ENCODE data around the gene WDR59. TPM values are rescaled to one million over a fixed set of nuclear protein-coding genes. Genes with fewer than 3 reads are reported as not detected.

The WDR59 gene
- total and polyA plus RNA-seq, 2 experiments from 2014 or later: 38.7 to 54.5 TPM

DNA sequence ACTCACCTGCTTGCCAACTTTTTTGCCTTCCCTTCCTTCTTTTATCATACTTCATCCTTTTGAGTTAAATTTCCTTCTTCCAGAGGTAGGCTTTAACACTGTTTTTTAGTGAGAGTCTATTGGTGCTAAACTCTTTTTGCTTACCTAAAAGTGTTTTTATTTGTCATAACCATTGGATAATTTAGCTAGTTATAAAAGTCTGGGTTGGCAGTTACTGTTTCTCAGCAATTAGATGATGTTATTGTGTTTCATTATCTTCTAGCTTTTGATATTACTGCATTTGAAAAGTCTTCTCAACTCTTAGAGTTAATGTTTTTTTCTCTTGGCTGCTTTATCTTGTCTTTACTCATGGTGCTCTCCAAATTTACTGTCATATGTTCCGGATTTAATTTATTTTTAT, 36.5 kb upstream of the WDR59 start:
- H3K27me3 ChIP-seq (ENCODE audit: insufficient read depth): no peaks in the 10 kb centered on the region
- Mint-ChIP-seq H3K27me3 (ENCODE audit: insufficient read depth, low read depth, poor library complexity) (peaks cover 7% of the 10 kb centered on the region), H3K36me3 (ENCODE audit: low read depth) (peaks cover 36% of the 10 kb centered on the region), H3K27ac (no peak overlapping the region), H3K4me3 (no peak overlapping the region), H3K9me3 (peaks cover 26% of the 10 kb centered on the region), H3K4me1 (peaks cover 18% of the 10 kb centered on the region; the same call in 2 of the 3 replicates)
- DNase-seq (ENCODE audit: low spot score) (no peak), ATAC-seq (no peak)
- H3K4me3 ChIP-seq: no peak overlapping the region
- TF ChIP-seq JUNB (IDR thresholded peaks at IDR 0.05; ENCODE audit: unreplicated experiment) (no peak), EZH2phosphoT487 (IDR thresholded peaks at IDR 0.05; ENCODE audit: unreplicated experiment) (no peak), NANOG (IDR thresholded peaks at IDR 0.05; ENCODE audit: borderline replicate concordance) (no peak), CREB1 (CRISPR knock-in tag; IDR thresholded peaks at IDR 0.05; ENCODE audit: low read depth) (no peak)
- TF ChIP-seq, protein P1, sequence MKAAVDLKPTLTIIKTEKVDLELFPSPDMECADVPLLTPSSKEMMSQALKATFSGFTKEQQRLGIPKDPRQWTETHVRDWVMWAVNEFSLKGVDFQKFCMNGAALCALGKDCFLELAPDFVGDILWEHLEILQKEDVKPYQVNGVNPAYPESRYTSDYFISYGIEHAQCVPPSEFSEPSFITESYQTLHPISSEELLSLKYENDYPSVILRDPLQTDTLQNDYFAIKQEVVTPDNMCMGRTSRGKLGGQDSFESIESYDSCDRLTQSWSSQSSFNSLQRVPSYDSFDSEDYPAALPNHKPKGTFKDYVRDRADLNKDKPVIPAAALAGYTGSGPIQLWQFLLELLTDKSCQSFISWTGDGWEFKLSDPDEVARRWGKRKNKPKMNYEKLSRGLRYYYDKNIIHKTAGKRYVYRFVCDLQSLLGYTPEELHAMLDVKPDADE (IDR thresholded peaks at IDR 0.05): no peak
- TF ChIP-seq, protein P2, sequence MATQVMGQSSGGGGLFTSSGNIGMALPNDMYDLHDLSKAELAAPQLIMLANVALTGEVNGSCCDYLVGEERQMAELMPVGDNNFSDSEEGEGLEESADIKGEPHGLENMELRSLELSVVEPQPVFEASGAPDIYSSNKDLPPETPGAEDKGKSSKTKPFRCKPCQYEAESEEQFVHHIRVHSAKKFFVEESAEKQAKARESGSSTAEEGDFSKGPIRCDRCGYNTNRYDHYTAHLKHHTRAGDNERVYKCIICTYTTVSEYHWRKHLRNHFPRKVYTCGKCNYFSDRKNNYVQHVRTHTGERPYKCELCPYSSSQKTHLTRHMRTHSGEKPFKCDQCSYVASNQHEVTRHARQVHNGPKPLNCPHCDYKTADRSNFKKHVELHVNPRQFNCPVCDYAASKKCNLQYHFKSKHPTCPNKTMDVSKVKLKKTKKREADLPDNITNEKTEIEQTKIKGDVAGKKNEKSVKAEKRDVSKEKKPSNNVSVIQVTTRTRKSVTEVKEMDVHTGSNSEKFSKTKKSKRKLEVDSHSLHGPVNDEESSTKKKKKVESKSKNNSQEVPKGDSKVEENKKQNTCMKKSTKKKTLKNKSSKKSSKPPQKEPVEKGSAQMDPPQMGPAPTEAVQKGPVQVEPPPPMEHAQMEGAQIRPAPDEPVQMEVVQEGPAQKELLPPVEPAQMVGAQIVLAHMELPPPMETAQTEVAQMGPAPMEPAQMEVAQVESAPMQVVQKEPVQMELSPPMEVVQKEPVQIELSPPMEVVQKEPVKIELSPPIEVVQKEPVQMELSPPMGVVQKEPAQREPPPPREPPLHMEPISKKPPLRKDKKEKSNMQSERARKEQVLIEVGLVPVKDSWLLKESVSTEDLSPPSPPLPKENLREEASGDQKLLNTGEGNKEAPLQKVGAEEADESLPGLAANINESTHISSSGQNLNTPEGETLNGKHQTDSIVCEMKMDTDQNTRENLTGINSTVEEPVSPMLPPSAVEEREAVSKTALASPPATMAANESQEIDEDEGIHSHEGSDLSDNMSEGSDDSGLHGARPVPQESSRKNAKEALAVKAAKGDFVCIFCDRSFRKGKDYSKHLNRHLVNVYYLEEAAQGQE (IDR thresholded peaks at IDR 0.05; ENCODE audit: unreplicated experiment): no peak
- TF ChIP-seq, protein P3, sequence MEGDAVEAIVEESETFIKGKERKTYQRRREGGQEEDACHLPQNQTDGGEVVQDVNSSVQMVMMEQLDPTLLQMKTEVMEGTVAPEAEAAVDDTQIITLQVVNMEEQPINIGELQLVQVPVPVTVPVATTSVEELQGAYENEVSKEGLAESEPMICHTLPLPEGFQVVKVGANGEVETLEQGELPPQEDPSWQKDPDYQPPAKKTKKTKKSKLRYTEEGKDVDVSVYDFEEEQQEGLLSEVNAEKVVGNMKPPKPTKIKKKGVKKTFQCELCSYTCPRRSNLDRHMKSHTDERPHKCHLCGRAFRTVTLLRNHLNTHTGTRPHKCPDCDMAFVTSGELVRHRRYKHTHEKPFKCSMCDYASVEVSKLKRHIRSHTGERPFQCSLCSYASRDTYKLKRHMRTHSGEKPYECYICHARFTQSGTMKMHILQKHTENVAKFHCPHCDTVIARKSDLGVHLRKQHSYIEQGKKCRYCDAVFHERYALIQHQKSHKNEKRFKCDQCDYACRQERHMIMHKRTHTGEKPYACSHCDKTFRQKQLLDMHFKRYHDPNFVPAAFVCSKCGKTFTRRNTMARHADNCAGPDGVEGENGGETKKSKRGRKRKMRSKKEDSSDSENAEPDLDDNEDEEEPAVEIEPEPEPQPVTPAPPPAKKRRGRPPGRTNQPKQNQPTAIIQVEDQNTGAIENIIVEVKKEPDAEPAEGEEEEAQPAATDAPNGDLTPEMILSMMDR (conservative IDR thresholded peaks at IDR 0.05; ENCODE audit: low read depth in 2 of 2): no peak
- H3K9me2 ChIP-seq (ENCODE audit: insufficient read depth): no peaks in the 10 kb centered on the region
- H3F3A ChIP-seq (replicated peaks; ENCODE audit: low read depth): no peaks in the 10 kb centered on the region
- no peak overlapping the region for H3K27ac ChIP-seq (ENCODE audit: low read depth)
- H4K20me1 ChIP-seq (replicated peaks; ENCODE audit: insufficient read depth): peaks cover 26% of the 10 kb centered on the region; the same call in 1 of the 2 replicates
- H2AFZ ChIP-seq: no peak overlapping the region
- no peak overlapping the region for H3K4me2 ChIP-seq
- H3K36me3 ChIP-seq (ENCODE audit: insufficient read depth): no peaks in the 10 kb centered on the region
- no peaks in the 10 kb centered on the region; the same call in 1 of the 2 replicates for H3K4me1 ChIP-seq (ENCODE audit: insufficient read depth)
- H3K79me2 ChIP-seq (replicated peaks; ENCODE audit: insufficient read depth): peaks cover 98% of the 10 kb centered on the region

DNA sequence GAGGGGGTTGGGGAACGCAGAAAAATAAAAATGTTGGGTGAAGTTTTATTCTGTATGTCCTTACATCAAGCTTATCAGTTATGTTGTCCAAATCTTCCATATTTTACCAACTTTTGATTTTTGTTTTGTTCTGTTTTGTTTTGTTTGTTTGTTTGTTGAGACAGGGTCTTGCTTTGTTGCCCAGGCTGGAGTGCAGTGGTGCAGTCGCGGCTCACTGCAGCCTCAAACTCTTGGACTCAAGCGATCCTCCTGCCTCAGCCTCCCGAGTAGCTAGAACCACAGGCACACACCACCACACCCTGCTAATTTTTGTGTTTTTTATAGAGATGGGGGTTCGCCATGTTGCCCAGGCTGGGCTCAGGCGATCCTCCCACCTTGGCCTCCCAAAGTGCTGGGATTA, 34.7 kb upstream of the WDR59 start:
- Histone ChIP-seq H4K20me1 (replicated peaks; ENCODE audit: insufficient read depth) (peaks cover 30% of the 10 kb centered on the region), H3F3A (replicated peaks; ENCODE audit: low read depth) (no peaks in the 10 kb centered on the region), H2AFZ (no peak overlapping the region), H3K79me2 (replicated peaks; ENCODE audit: insufficient read depth) (peaks cover 100% of the 10 kb centered on the region), H3K4me3 (no peak overlapping the region), H3K4me2 (no peak overlapping the region), H3K27ac (ENCODE audit: low read depth) (no peak overlapping the region), H3K27me3 (ENCODE audit: insufficient read depth) (no peaks in the 10 kb centered on the region), H3K36me3 (ENCODE audit: insufficient read depth) (no peaks in the 10 kb centered on the region), H3K4me1 (ENCODE audit: insufficient read depth) (no peaks in the 10 kb centered on the region; the same call in 1 of the 2 replicates), H3K9me2 (ENCODE audit: insufficient read depth) (no peaks in the 10 kb centered on the region)
- Mint-ChIP-seq H3K4me1 (peaks cover 13% of the 10 kb centered on the region; the same call in 2 of the 3 replicates), H3K36me3 (ENCODE audit: low read depth) (peaks cover 36% of the 10 kb centered on the region), H3K9me3 (peaks cover 26% of the 10 kb centered on the region), H3K27ac (no peak overlapping the region), H3K4me3 (no peak overlapping the region), H3K27me3 (ENCODE audit: insufficient read depth, low read depth, poor library complexity) (peaks cover 7% of the 10 kb centered on the region)
- DNase-seq (ENCODE audit: low spot score) (no peak), ATAC-seq (no peak)
- no peak for TF ChIP-seq ZNF331 (CRISPR knock-in tag; IDR thresholded peaks at IDR 0.05; ENCODE audit: low read depth)
- TF ChIP-seq, protein P3 (conservative IDR thresholded peaks at IDR 0.05; ENCODE audit: low read depth in 2 of 2): no peak
